ENCODE data around the gene MTCL1.

Gene MTCL1

DNA sequence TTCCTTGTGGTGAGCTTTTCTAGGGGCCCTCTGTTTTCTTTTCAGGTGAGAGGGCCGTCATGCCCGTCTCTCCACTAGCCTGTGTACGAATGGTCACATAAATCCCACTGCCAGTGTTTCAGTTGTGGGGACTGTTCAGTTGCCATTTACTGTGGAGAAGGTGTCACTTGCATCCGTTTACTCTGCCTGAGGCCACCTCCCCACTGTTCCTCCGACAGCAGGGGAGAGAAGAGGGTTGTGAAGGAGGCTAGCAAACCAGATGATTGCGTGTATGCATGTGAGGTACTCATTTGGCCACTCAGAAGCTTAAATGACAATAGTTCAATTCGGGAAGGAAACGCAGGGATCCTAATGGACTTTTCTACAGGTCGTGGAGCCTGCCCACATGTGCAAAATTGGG, 3.3 kb downstream of the MTCL1 start:
- DNase-seq (ENCODE audit: extremely low spot score, insufficient read length, low read depth), result no peak
- FAIRE-seq, result no peak

GRCh38 chr18:8709248-8710059, 4.1 kb downstream of the MTCL1 start:
- FAIRE-seq, result no peak
- DNase-seq (ENCODE audit: extremely low spot score, insufficient read length, low read depth), result no peak

- FAIRE-seq, result no peak
- no peak for DNase-seq (ENCODE audit: extremely low spot score, insufficient read length, low read depth)
Observed at GRCh38 chr18:8711736-8712135, 6.4 kb downstream of the MTCL1 start.

DNA sequence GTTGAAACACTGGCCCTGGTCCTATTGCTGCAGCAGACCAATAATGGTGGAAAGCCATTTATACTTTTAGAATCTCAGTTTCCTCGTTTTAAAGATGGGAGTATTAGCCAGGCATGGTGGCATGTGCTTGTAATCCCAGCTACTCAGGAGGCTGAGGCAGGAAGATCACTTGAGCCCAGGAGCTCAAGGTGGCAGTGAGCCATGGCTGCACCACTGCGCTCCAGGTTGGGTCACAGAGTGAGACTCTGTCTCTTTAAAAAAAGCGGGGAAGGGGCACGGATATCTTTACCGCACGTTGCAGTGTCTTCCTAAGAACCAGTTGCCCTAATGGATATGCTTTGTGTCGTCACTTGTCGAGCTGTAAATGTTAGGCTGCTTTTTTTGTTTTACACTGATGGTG, 8.3 kb downstream of the MTCL1 start:
- no peak for DNase-seq (ENCODE audit: extremely low spot score, insufficient read length, low read depth)

GRCh38 chr18:8715599-8715998, 10.2 kb downstream of the MTCL1 start:
- FAIRE-seq, result no peak
- no peak for DNase-seq (ENCODE audit: extremely low spot score, insufficient read length, low read depth)

More for the DNA sequence above, 8.3 kb downstream of the MTCL1 start:
- FAIRE-seq, result no peak

GRCh38 chr18:8717011-8717770, 11.8 kb downstream of the MTCL1 start:
- FAIRE-seq (no peak), DNase-seq (ENCODE audit: extremely low spot score, insufficient read length, low read depth) (no peak)

DNA sequence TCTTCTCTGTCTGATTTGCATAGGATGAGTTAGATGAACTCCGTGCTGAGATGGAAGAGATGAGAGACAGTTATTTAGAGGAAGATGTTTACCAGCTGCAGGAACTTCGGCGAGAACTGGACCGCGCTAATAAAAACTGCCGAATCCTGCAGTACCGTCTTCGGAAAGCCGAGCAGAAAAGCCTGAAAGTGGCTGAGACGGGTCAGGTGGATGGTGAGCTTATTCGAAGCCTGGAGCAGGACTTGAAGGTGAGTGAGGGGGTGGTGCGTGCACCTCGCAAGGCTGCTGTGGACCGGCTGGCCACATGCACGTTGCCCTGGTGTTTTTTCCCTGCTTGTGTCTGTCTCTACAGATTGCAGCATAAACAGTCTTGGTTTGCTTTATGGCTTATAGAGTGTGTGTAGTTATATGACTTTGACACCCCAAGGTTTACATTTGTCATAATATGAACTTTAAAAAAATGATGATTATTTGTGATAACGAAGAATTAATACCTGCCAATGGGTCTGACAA, 13.1 kb downstream of the MTCL1 start:
- FAIRE-seq (no peak), DNase-seq (ENCODE audit: extremely low spot score, insufficient read length, low read depth) (no peak)

- FAIRE-seq, result no peak
- no peak for DNase-seq (ENCODE audit: extremely low spot score, insufficient read length, low read depth)
Observed at GRCh38 chr18:8719192-8719591, 13.8 kb downstream of the MTCL1 start.

- FAIRE-seq, result no peak
- no peak for DNase-seq (ENCODE audit: extremely low spot score, insufficient read length, low read depth)
Observed at GRCh38 chr18:8720141-8720540, 14.8 kb downstream of the MTCL1 start.

- FAIRE-seq, result no peak
- DNase-seq (ENCODE audit: extremely low spot score, insufficient read length, low read depth), result no peak
Observed at GRCh38 chr18:8721094-8721669, 15.8 kb downstream of the MTCL1 start.

- DNase-seq (ENCODE audit: extremely low spot score, insufficient read length, low read depth), result no peak
Observed at GRCh38 chr18:8721716-8722115, 16.4 kb downstream of the MTCL1 start.

GRCh38 chr18:8722946-8723820, 17.8 kb downstream of the MTCL1 start:
- no peak for FAIRE-seq

More at GRCh38 chr18:8721716-8722115, 16.4 kb downstream of the MTCL1 start:
- FAIRE-seq, result no peak

GRCh38 chr18:8724452-8724851, 19.1 kb downstream of the MTCL1 start:
- DNase-seq (ENCODE audit: extremely low spot score, insufficient read length, low read depth) (no peak), FAIRE-seq (no peak)

More at GRCh38 chr18:8722946-8723820, 17.8 kb downstream of the MTCL1 start:
- no peak for DNase-seq (ENCODE audit: extremely low spot score, insufficient read length, low read depth)

- no peak for FAIRE-seq
- DNase-seq (ENCODE audit: extremely low spot score, insufficient read length, low read depth), result no peak
Observed at GRCh38 chr18:8726281-8726680, 20.9 kb downstream of the MTCL1 start.

DNA sequence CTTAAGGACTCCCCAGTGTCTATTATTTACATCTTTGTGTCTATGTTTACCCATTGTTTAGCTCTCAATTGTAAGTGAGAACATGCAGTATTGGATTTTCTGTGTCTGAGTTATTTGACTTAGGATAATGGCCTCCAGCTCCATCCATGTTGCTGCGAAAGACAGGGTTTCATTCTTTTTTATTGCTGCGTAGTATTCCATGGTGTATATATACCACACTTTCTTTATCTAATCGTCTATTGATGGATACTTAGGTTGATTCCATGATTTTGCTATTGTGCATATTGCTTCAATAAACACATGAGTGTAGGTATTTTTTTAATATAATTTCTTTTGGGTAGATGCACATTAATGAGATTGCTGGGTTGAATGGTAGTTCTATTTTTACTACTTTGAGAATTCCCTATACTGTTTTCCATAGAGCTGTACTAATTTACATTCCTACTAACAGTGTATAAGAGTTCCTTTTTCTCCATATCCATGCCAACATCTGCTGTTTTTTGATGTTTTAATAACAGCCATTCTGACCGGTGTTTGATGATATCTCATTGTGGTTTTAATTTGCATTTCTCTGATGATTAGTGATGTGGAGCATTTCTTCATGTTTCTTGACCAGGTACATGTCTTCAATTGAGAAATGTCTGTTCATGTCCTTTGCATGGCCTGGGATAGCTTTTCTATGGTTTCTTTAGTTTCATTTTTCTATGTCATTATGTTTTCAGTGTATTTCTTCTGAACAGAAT, 21.8 kb downstream of the MTCL1 start:
- no peak for DNase-seq (ENCODE audit: extremely low spot score, insufficient read length, low read depth)
- no peak for FAIRE-seq

- DNase-seq (ENCODE audit: extremely low spot score, insufficient read length, low read depth), result no peak
- FAIRE-seq, result no peak
Observed at GRCh38 chr18:8730080-8730827, 24.9 kb downstream of the MTCL1 start.

DNA sequence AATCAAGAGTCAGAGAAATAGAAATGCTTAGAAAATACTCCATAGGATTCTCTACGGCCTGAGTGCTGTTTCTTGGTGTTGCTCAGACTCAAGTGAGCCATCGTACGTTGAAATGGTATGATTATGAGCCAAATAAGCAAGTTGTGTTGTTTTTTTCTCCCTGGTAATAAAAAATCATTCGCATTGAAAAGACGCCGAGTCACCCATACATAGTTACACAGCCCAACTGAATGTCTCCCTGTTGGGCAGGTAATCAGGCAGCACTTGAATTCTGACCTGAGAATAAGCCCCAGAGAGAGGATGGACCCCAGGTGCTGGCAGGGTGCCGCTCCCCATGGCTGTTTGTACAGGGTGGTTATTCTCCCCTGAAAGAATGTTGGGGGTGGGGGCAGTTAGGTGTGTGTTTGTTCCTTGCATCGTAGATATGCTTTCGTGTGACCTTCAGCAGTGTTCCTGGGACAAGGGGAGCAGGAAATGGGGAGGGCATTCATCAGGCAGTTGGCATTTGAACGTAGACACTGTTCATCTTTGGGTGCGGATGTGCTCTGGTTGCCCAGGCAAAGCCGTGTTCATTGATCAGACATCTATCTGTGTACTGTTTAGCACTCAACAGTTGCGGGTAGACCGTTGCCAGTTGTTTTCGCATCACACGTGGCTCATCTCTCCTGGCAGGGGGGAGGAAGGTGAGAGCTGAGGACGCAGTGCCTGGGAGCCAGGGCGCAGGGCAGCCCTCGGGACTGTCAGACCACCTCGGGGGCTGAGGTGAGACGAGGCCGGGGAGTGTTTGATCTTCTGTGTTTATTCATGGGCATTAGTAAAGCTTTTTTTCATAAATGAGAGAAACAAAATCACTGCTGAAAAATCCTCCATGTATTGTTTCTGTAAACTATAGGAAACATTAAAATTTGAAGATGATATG, 27.3 kb downstream of the MTCL1 start:
- FAIRE-seq, result no peak

More for the DNA sequence above, 27.3 kb downstream of the MTCL1 start:
- no peak for DNase-seq (ENCODE audit: extremely low spot score, insufficient read length, low read depth)
